NT2/D1 (cell line): Measurements from ENCODE around the gene TMEM98.
"Not testable (repeated sequence)": the region's sequence is repeated elsewhere in the genome, so short reads cannot be mapped to it uniquely, and the experiment has no call there.

ENCODE experiments used
- DNase-seq: peaks from one replicate; pipeline ENCODE4 v3.0.0-alpha.2; 2011; ENCODE audit warnings: low read depth, low spot score
- H3K27me3 ChIP-seq: 2 replicates; pipeline ENCODE4 v1.6.0; 2011; ENCODE audit warnings: mild to moderate bottlenecking; ENCODE audit not compliant: insufficient read length, insufficient read depth
- H3K36me3 ChIP-seq: 2 replicates; pipeline ENCODE4 v1.6.1; 2011; ENCODE audit warnings: mild to moderate bottlenecking, low read length, mixed read lengths; ENCODE audit not compliant: insufficient read depth, insufficient read length
- H3K4me1 ChIP-seq: 2 replicates; pipeline ENCODE4 v1.5.1; 2011; ENCODE audit not compliant: insufficient read depth, insufficient read length
- H3K4me3 ChIP-seq: 2 replicates; pipeline ENCODE4 v1.5.1; 2011; ENCODE audit warnings: low read depth; ENCODE audit not compliant: insufficient read length
- H3K9ac ChIP-seq: 2 replicates; pipeline ENCODE4 v1.6.0; 2011; ENCODE audit warnings: low read depth; ENCODE audit not compliant: insufficient read length
- H3K9me3 ChIP-seq: 2 replicates; pipeline ENCODE4 v1.5.1; 2011; ENCODE audit warnings: mild to moderate bottlenecking, low read length; ENCODE audit not compliant: insufficient read depth
- SUZ12 ChIP-seq: IDR thresholded peaks from 2 replicates; pipeline ENCODE4 v1.6.1; 2011; ENCODE audit not compliant: insufficient read length, insufficient read depth; ENCODE audit errors: extremely low read depth
- YY1 ChIP-seq: IDR thresholded peaks from 2 replicates; pipeline ENCODE4 v1.6.1; 2011; ENCODE audit not compliant: insufficient read length, insufficient read depth
- ZNF274 ChIP-seq: IDR thresholded peaks from 2 replicates; pipeline ENCODE4 v1.6.1; 2011; ENCODE audit warnings: mild to moderate bottlenecking, low read depth, low read length

TMEM98 gene

GRCh38 chr17:32970281-32970680 lies 42.3 kb downstream of the TMEM98 start:
- H3K4me3 ChIP-seq, result no peak overlapping the region
- no peak for TF ChIP-seq YY1
- TF ChIP-seq ZNF274, result no peak
- TF ChIP-seq SUZ12, result no peak
- no peaks in the 10 kb centered on the region for H3K4me1 ChIP-seq
- no peak overlapping the region for H3K9ac ChIP-seq
- no peak for DNase-seq
- no peaks in the 10 kb centered on the region for H3K27me3 ChIP-seq
- no peaks in the 10 kb centered on the region for H3K36me3 ChIP-seq
- H3K9me3 ChIP-seq, result no peaks in the 10 kb centered on the region

GRCh38 chr17:32971171-32971570 lies 43.2 kb downstream of the TMEM98 start:
- TF ChIP-seq ZNF274 (no peak), SUZ12 (no peak), YY1 (no peak)
- no peak for DNase-seq
- Histone ChIP-seq H3K9ac (no peak overlapping the region), H3K4me3 (no peak overlapping the region), H3K36me3 (no peaks in the 10 kb centered on the region), H3K27me3 (no peaks in the 10 kb centered on the region), H3K9me3 (no peaks in the 10 kb centered on the region), H3K4me1 (no peaks in the 10 kb centered on the region)

- Histone ChIP-seq H3K4me1 (no peaks in the 10 kb centered on the region), H3K9ac (no peak overlapping the region), H3K4me3 (no peak overlapping the region), H3K36me3 (no peaks in the 10 kb centered on the region), H3K9me3 (peaks cover 2% of the 10 kb centered on the region; the same call in 1 of the 2 replicates), H3K27me3 (no peaks in the 10 kb centered on the region)
- TF ChIP-seq ZNF274, result no peak
- TF ChIP-seq YY1, result no peak
- TF ChIP-seq SUZ12, result no peak
- no peak for DNase-seq
These were observed 48.2 kb downstream of the TMEM98 start for GRCh38 chr17:32976131-32976530.

GRCh38 chr17:32976605-32977004 lies 48.7 kb downstream of the TMEM98 start:
- TF ChIP-seq ZNF274, result no peak
- TF ChIP-seq YY1, result no peak
- no peak for TF ChIP-seq SUZ12
- no peak for DNase-seq
- H3K27me3 ChIP-seq, result no peaks in the 10 kb centered on the region
- no peaks in the 10 kb centered on the region for H3K4me1 ChIP-seq
- peaks cover 7% of the 10 kb centered on the region; the same call in 1 of the 2 replicates for H3K9me3 ChIP-seq
- H3K4me3 ChIP-seq, result no peak overlapping the region
- no peak overlapping the region for H3K9ac ChIP-seq
- no peaks in the 10 kb centered on the region for H3K36me3 ChIP-seq

- peaks cover 8% of the 10 kb centered on the region; the same call in 1 of the 2 replicates for H3K9me3 ChIP-seq
- H3K9ac ChIP-seq, result no peak overlapping the region
- no peaks in the 10 kb centered on the region for H3K27me3 ChIP-seq
- H3K36me3 ChIP-seq, result no peaks in the 10 kb centered on the region
- no peak for DNase-seq
- H3K4me3 ChIP-seq, result no peak overlapping the region
- TF ChIP-seq ZNF274, result no peak
- no peak for TF ChIP-seq YY1
- TF ChIP-seq SUZ12, result no peak
- H3K4me1 ChIP-seq, result no peaks in the 10 kb centered on the region
These were observed 52.3 kb downstream of the TMEM98 start for GRCh38 chr17:32980230-32980629.

- H3K4me3 ChIP-seq, H3K36me3 ChIP-seq, H3K4me1 ChIP-seq, DNase-seq, H3K9ac ChIP-seq, H3K27me3 ChIP-seq, H3K9me3 ChIP-seq: not testable (repeated sequence)
These were observed 53.7 kb downstream of the TMEM98 start for GRCh38 chr17:32981611-32982010.

- Histone ChIP-seq H3K9me3 (peaks cover 12% of the 10 kb centered on the region; the same call in 1 of the 2 replicates), H3K4me3 (no peak overlapping the region), H3K4me1 (no peaks in the 10 kb centered on the region), H3K36me3 (no peaks in the 10 kb centered on the region), H3K9ac (no peak overlapping the region), H3K27me3 (no peaks in the 10 kb centered on the region)
- no peak for DNase-seq
- TF ChIP-seq YY1 (no peak), SUZ12 (no peak), ZNF274 (no peak)
These were observed 57.2 kb downstream of the TMEM98 start for GRCh38 chr17:32985050-32985756.

- not testable (repeated sequence) for H3K27me3 ChIP-seq, H3K36me3 ChIP-seq, H3K4me1 ChIP-seq, DNase-seq, H3K4me3 ChIP-seq, H3K9ac ChIP-seq, H3K9me3 ChIP-seq
These were observed 59.5 kb downstream of the TMEM98 start for GRCh38 chr17:32987453-32987805.

GRCh38 chr17:32987868-32988267 lies 59.9 kb downstream of the TMEM98 start:
- not testable (repeated sequence) for H3K4me3 ChIP-seq, H3K9ac ChIP-seq, H3K36me3 ChIP-seq, H3K27me3 ChIP-seq, DNase-seq, H3K4me1 ChIP-seq, H3K9me3 ChIP-seq
